ENCODE measurements around the gene MIPOL1.

DNA sequence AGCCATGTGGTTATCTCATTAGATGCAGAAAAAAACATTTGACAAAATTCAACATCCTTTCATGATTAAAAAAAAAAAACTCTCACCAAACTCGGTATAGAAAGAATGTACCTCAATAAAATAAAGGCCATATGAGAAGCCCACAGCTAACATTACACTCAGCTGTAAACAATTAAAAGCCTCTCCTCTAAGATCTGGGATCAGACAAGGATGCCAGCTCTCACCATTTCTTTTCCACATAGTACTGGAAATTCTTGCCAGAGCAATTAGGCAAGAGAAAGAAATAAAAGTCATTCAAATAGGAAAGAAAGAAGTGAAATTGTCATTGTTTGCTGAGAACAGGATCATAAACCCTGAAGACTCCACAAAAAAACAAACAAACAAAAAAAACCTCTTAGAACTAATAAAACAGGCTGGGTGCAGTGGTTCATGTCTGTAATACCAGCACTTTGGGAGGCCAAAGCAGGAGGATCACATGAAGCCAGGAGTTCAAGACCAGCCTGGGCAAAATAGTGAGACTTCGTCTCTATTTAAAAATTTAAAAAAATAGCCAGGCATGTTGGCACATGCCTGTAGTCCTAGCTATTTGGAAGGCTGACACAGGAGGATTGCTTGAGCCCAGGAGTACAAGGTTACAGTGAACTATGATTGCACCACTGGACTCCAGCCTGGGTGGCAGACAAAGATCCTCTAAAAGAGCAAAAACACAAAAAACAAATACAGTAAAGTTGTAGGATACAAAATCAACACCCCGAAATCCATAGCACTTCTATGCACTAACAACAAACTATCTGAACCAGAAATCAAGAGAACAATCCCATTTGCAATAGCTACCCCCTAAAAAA, 282.9 kb downstream of the MIPOL1 start:
- no peak for TF ChIP-seq CTCF (IDR thresholded peaks at IDR 0.05)
- TF ChIP-seq POLR2A (IDR thresholded peaks at IDR 0.05), result no peak
